A549 (cell line): ENCODE results near the gene RAB12.

ENCODE experiments used
- CTCF ChIP-seq: fragments of >200 bp; sonication (Bioruptor Twin); formaldehyde crosslinking; IDR thresholded peaks from 3 replicates; pipeline ENCODE4 v1.5.1; 2016
- ESRRA ChIP-seq: fragments of 150-350 bp; IDR thresholded peaks from 2 replicates; pipeline ENCODE4 v1.6.1; 2014; ENCODE audit warnings: mild to moderate bottlenecking, low read length, borderline replicate concordance
- PHF8 ChIP-seq: fragments of 200-600 bp; sonication (generic); IDR thresholded peaks from 2 replicates; pipeline ENCODE4 v1.6.1; 2016; ENCODE audit warnings: low read depth, mild to moderate bottlenecking, antibody characterized with exemption, moderate library complexity, borderline replicate concordance
- POLR2A ChIP-seq: IDR thresholded peaks from 2 replicates; pipeline ENCODE4 v1.6.1; 2012; ENCODE audit warnings: mild to moderate bottlenecking, low read length
- RAD21 ChIP-seq, 2 experiments: fragments of >200 bp in 1 of 2; sonication (Bioruptor Twin) in 1 of 2; formaldehyde crosslinking in 1 of 2; IDR thresholded peaks in 1 of 2; conservative IDR thresholded peaks in 1 of 2; 2 replicates in 1 of 2; 3 replicates in 1 of 2; pipeline ENCODE4 v1.6.1; 2012 to 2018; ENCODE audit warnings: inconsistent platforms in 1 of 2

DNA sequence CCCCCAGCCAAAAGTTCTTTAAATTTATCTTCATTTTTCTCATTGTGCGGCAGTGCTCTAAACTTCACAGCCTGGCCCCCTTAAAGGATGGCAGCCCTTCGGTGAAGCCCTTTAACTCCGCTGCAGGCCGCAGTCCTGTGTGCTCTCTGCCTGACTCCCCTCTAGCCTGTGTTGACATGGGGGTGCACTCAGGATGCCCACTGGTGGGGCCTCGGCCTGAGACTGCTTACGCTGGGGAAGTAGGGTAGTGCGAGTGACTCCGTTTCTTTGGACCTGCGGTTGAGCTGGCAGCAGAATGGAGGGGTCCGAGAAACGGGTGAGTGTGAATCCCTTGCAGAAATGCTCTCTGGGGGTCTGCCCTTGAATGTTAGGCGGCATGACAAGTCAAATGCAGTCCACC, 5.6 kb downstream of the RAB12 start:
- TF ChIP-seq CTCF (no peak), ESRRA (no peak), POLR2A (no peak), RAD21 (conservative IDR thresholded peaks at IDR 0.05 in 1 of 2, IDR thresholded peaks at IDR 0.05 in 1 of 2) (no peak), PHF8 (no peak)
